ENCODE measurements around the gene MLST8.

Gene MLST8

GRCh38 chr16:2206780-2207433 lies 1.7 kb downstream of the MLST8 start:
- no peak overlapping the region for H3K4me3 ChIP-seq (ENCODE audit: low read depth, low read length)

- H3K4me3 ChIP-seq (ENCODE audit: low read depth, low read length): no peak overlapping the region
Measured at GRCh38 chr16:2207872-2208271, 2.6 kb downstream of the MLST8 start.

- H3K4me3 ChIP-seq (ENCODE audit: low read depth, low read length): no peak overlapping the region
Measured at GRCh38 chr16:2208308-2208707, 3.1 kb downstream of the MLST8 start.

GRCh38 chr16:2208772-2209171 lies 3.5 kb downstream of the MLST8 start:
- H3K4me3 ChIP-seq (ENCODE audit: low read depth, low read length): no peak overlapping the region

GRCh38 chr16:2209258-2210008 lies 4.2 kb downstream of the MLST8 start:
- H3K4me3 ChIP-seq (ENCODE audit: low read depth, low read length): no peak overlapping the region

- no peak overlapping the region for H3K4me3 ChIP-seq (ENCODE audit: low read depth, low read length)
Measured at GRCh38 chr16:2210009-2210332, 4.7 kb downstream of the MLST8 start.

GRCh38 chr16:2210386-2211365 lies 5.4 kb downstream of the MLST8 start, which contains the start of gene BRICD5:
TSS of gene BRICD5 (minus strand) at chr16:2210863. CDS start at chr16:2210833, 30 bp downstream.
- H3K4me3 ChIP-seq (ENCODE audit: low read depth, low read length): no peak within 1 kb of the TSS

- H3K4me3 ChIP-seq (ENCODE audit: low read depth, low read length): no peak overlapping the region
Measured at GRCh38 chr16:2211923-2212347, 6.7 kb downstream of the MLST8 start.

- no peak overlapping the region for H3K4me3 ChIP-seq (ENCODE audit: low read depth, low read length)
Measured at GRCh38 chr16:2212362-2213324, 7.4 kb downstream of the MLST8 start.

GRCh38 chr16:2213817-2214718 lies 8.8 kb downstream of the MLST8 start:
- H3K4me3 ChIP-seq (ENCODE audit: low read depth, low read length): peak overlapping the region; percentile 90

- peak within 1 kb of the TSS; percentile 90 for H3K4me3 ChIP-seq (ENCODE audit: low read depth, low read length)
Measured at GRCh38 chr16:2214719-2214968, 9.4 kb downstream of the MLST8 start, which contains the start of gene PGP. TSS of gene PGP (minus strand) at chr16:2214840. CDS start at chr16:2214777, 63 bp downstream.

- no peak overlapping the region for H3K4me3 ChIP-seq (ENCODE audit: low read depth, low read length)
Measured at GRCh38 chr16:2216330-2216729, 11.1 kb downstream of the MLST8 start.

- peak within 1 kb of the TSS; percentile 82 for H3K4me3 ChIP-seq (ENCODE audit: low read depth, low read length)
Measured at GRCh38 chr16:2223221-2223941, 18.1 kb downstream of the MLST8 start, which contains the start of gene E4F1. TSS of gene E4F1 (plus strand) at chr16:2223591. CDS start at chr16:2223614, 23 bp downstream.

GRCh38 chr16:2223942-2224486 lies 18.8 kb downstream of the MLST8 start:
- peak overlapping the region; percentile 82 for H3K4me3 ChIP-seq (ENCODE audit: low read depth, low read length)

- H3K4me3 ChIP-seq (ENCODE audit: low read depth, low read length): no peak overlapping the region
Measured at GRCh38 chr16:2226245-2226793, 21.1 kb downstream of the MLST8 start.

GRCh38 chr16:2226918-2227317 lies 21.7 kb downstream of the MLST8 start:
- H3K4me3 ChIP-seq (ENCODE audit: low read depth, low read length): no peak overlapping the region

- H3K4me3 ChIP-seq (ENCODE audit: low read depth, low read length): no peak overlapping the region
Measured at GRCh38 chr16:2228161-2228824, 23.0 kb downstream of the MLST8 start.
